ENCODE data around the gene PKM. TPM values are rescaled to one million over a fixed set of nuclear protein-coding genes. Genes with fewer than 3 reads are reported as not detected.
"Not testable (repeated sequence)": the region's sequence is repeated elsewhere in the genome, so short reads cannot be mapped to it uniquely, and the experiment has no call there.

The PKM gene
- total RNA-seq, 4 donors from 2014 or later, result 307 to 392 (median 318) TPM

DNA sequence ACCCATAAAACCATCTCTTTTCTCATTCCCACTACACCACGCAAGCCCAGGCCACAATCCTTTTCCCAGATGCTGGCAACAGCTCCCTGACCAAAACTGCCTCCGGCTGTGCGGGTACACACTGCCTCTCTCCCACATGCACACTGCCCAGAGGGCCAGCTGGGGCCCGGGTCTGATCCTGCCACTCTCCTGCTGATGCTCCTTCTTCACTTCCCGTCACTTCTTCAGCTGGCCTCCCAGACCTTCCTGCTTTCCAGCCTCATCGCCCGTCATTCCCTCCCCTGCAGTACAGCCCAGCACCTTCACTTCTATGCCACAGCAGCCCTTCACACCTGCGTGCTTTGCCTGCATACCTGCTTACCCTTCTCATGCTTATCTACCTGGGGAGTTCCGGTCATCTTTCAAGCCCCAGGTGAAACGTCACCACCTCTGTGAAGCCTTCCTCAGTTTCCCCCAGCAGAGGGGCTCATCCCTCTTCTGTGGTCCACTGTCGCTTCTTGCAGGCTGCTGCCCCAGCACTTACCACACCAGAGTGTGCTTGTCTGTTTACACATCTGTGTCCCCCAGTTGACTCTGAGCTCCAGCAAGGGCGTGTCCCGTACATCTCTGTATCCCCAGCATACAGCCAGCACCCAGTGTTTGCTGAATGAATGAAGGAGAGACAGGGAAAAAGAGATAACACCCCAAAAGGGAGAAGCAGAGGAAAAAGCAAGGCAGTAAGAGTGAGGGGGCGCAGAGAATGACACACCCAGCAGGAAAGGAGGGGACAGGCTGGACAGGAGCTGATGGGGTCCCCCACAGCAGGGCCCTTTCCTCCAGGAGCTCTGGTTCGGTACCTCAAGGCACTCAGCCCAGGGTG is 55.6 kb downstream of the PKM start:
- TF ChIP-seq CTCF (IDR thresholded peaks at IDR 0.05), result no peak
- TF ChIP-seq POLR2A (IDR thresholded peaks at IDR 0.05), result no peak
- no peaks in the 10 kb centered on the region for H3K9me3 ChIP-seq
- no peaks in the 10 kb centered on the region for H3K36me3 ChIP-seq
- no peak overlapping the region for H3K27ac ChIP-seq
- H3K4me1 ChIP-seq, result peaks cover 0 to 4% (median 0%) of the 10 kb centered on the region in 4 donors
- H3K4me3 ChIP-seq, result no peak overlapping the region
- DNase-seq, result no peak
- no peaks in the 10 kb centered on the region for H3K27me3 ChIP-seq

- H3K36me3 ChIP-seq, result no peaks in the 10 kb centered on the region
- no peaks in the 10 kb centered on the region for H3K9me3 ChIP-seq
- H3K4me3 ChIP-seq, result no peak overlapping the region
- TF ChIP-seq CTCF (IDR thresholded peaks at IDR 0.05), result no peak
- TF ChIP-seq POLR2A (IDR thresholded peaks at IDR 0.05), result no peak
- no peak overlapping the region for H3K27ac ChIP-seq
- DNase-seq, result no peak
- H3K4me1 ChIP-seq, result peaks cover 0 to 3% (median 0%) of the 10 kb centered on the region in 4 donors
- no peaks in the 10 kb centered on the region for H3K27me3 ChIP-seq
These were observed 56.3 kb downstream of the PKM start for GRCh38 chr15:72174551-72175165.

- Histone ChIP-seq H3K9me3 (no peaks in the 10 kb centered on the region), H3K4me1 (peaks cover 0 to 9% (median 0%) of the 10 kb centered on the region in 4 donors), H3K27ac (no peak overlapping the region), H3K36me3 (no peaks in the 10 kb centered on the region), H3K4me3 (no peak overlapping the region), H3K27me3 (no peaks in the 10 kb centered on the region)
- DNase-seq, result no peak
- TF ChIP-seq CTCF (IDR thresholded peaks at IDR 0.05) (no peak), POLR2A (IDR thresholded peaks at IDR 0.05) (no peak)
These were observed 57.0 kb downstream of the PKM start for GRCh38 chr15:72173864-72174550.

- no peak overlapping the region for H3K4me3 ChIP-seq
- H3K9me3 ChIP-seq, result no peaks in the 10 kb centered on the region
- H3K27me3 ChIP-seq, result no peaks in the 10 kb centered on the region
- H3K27ac ChIP-seq, result no peak overlapping the region
- H3K36me3 ChIP-seq, result no peaks in the 10 kb centered on the region
- no peak for DNase-seq
- H3K4me1 ChIP-seq, result peaks cover 0 to 14% (median 0%) of the 10 kb centered on the region in 4 donors
- TF ChIP-seq POLR2A (IDR thresholded peaks at IDR 0.05), result no peak
- TF ChIP-seq CTCF (IDR thresholded peaks at IDR 0.05), result no peak
These were observed 57.6 kb downstream of the PKM start for GRCh38 chr15:72173401-72173800.

DNA sequence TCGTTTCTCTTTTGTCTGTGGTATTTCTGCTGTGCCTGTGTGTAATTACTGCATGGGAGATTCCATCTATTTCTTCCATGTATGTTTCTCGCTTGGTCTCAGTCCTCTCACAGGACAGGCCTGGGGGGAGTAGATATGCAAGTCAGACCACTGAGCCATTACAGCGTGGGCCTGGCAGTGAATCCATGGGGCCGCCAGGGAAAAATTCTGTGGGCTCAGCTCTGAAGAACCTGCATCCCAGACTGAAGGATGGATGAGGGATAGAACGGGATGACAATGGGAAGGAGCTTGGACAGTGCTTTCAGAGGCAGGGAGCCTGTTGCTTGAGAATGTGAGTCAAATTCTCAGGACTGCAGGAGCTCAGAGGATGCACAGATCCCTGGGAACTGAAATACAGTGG is 58.2 kb downstream of the PKM start:
- Histone ChIP-seq H3K9me3 (no peaks in the 10 kb centered on the region), H3K27ac (no peak overlapping the region), H3K27me3 (no peaks in the 10 kb centered on the region), H3K4me1 (peaks cover 0 to 18% (median 0%) of the 10 kb centered on the region in 4 donors), H3K36me3 (no peaks in the 10 kb centered on the region), H3K4me3 (no peak overlapping the region)
- TF ChIP-seq CTCF (IDR thresholded peaks at IDR 0.05), result no peak
- no peak for TF ChIP-seq POLR2A (IDR thresholded peaks at IDR 0.05)
- no peak for DNase-seq

GRCh38 chr15:72171978-72172377 is 59.0 kb downstream of the PKM start:
- H3K9me3 ChIP-seq, H3K36me3 ChIP-seq, H3K27ac ChIP-seq, DNase-seq, H3K4me3 ChIP-seq, H3K27me3 ChIP-seq: not testable (repeated sequence)
- peaks cover 0 to 18% (median 0%) of the 10 kb centered on the region in 4 donors for H3K4me1 ChIP-seq

Data from Peyer's patch (tissue), 4 donors.